Chondrocyte (in vitro differentiated cells): Measurements from ENCODE around the gene GMCL2. TPM values are rescaled to one million over a fixed set of nuclear protein-coding genes. Genes with fewer than 3 reads are reported as not detected.
"Not testable (repeated sequence)": the region's sequence is repeated elsewhere in the genome, so short reads cannot be mapped to it uniquely, and the experiment has no call there.

Experiments
- DNase-seq: peaks from one replicate; pipeline ENCODE4 v3.0.0; 2021; ENCODE audit warnings: mixed read lengths, low spot score
- H3K27ac Mint-ChIP-seq: one replicate; pipeline ENCODE4 v1.8.0; 2021; ENCODE audit warnings: mild to moderate bottlenecking, moderate library complexity, mixed read lengths; ENCODE audit not compliant: unreplicated experiment
- H3K27me3 Mint-ChIP-seq: 2 replicates; pipeline ENCODE4 v1.8.0; 2021; ENCODE audit warnings: low read depth, mixed read lengths
- H3K36me3 Mint-ChIP-seq: 2 replicates; pipeline ENCODE4 v1.8.0; 2021; ENCODE audit warnings: low read depth, mixed read lengths
- H3K4me1 Mint-ChIP-seq: 2 replicates; pipeline ENCODE4 v1.8.0; 2021; ENCODE audit warnings: low read depth, mild to moderate bottlenecking, mixed read lengths
- H3K4me3 Mint-ChIP-seq: one replicate; pipeline ENCODE4 v1.8.0; 2021; ENCODE audit warnings: mild to moderate bottlenecking, moderate library complexity, mixed read lengths; ENCODE audit not compliant: unreplicated experiment
- H3K9me3 Mint-ChIP-seq: 2 replicates; pipeline ENCODE4 v1.8.0; 2021; ENCODE audit warnings: low read depth, mixed read lengths
- CTCF ChIP-seq: fragments of 200-600 bp; sonication (generic); IDR thresholded peaks from 2 replicates; pipeline ENCODE4 v1.5.0; 2021; ENCODE audit warnings: antibody characterized with exemption, mild to moderate bottlenecking, moderate library complexity
- total RNA-seq: library from RNA; stranded (reverse); gene quantifications from 3 replicates; pipeline ENCODE4 v1.2.1, GENCODE V29; 2021

Gene GMCL2
- total RNA-seq, 1 donor from 2014 or later = not detected

- H3K27me3 Mint-ChIP-seq = peaks cover 4% of the 10 kb centered on the region
- no peak overlapping the region for H3K27ac Mint-ChIP-seq
- DNase-seq = no peak
- H3K36me3 Mint-ChIP-seq = no peaks in the 10 kb centered on the region
- no peaks in the 10 kb centered on the region for H3K9me3 Mint-ChIP-seq
- H3K4me3 Mint-ChIP-seq = no peak overlapping the region
- peaks cover 5% of the 10 kb centered on the region for H3K4me1 Mint-ChIP-seq
- no peak for TF ChIP-seq CTCF
These were observed 11.5 kb upstream of the GMCL2 start for GRCh38 chr5:178198706-178199105.

GRCh38 chr5:178198151-178198550 lies 11.0 kb upstream of the GMCL2 start:
- H3K4me1 Mint-ChIP-seq, H3K27me3 Mint-ChIP-seq, H3K9me3 Mint-ChIP-seq, H3K27ac Mint-ChIP-seq, DNase-seq, H3K36me3 Mint-ChIP-seq, H3K4me3 Mint-ChIP-seq: not testable (repeated sequence)

- H3K9me3 Mint-ChIP-seq = peaks cover 3% of the 10 kb centered on the region
- H3K27me3 Mint-ChIP-seq = peaks cover 4% of the 10 kb centered on the region
- H3K27ac Mint-ChIP-seq = no peak overlapping the region
- no peaks in the 10 kb centered on the region for H3K36me3 Mint-ChIP-seq
- H3K4me3 Mint-ChIP-seq = no peak overlapping the region
- no peak for DNase-seq
- peak; percentile 57 for TF ChIP-seq CTCF
- H3K4me1 Mint-ChIP-seq = peaks cover 5% of the 10 kb centered on the region
These were observed 9.8 kb upstream of the GMCL2 start for GRCh38 chr5:178196986-178197385.

- Mint-ChIP-seq H3K9me3 (peaks cover 3% of the 10 kb centered on the region), H3K36me3 (no peaks in the 10 kb centered on the region), H3K4me1 (peaks cover 5% of the 10 kb centered on the region), H3K27me3 (peaks cover 4% of the 10 kb centered on the region), H3K27ac (no peak overlapping the region), H3K4me3 (no peak overlapping the region)
- DNase-seq = no peak
- no peak for TF ChIP-seq CTCF
These were observed 9.2 kb upstream of the GMCL2 start for GRCh38 chr5:178196281-178196812.

GRCh38 chr5:178194026-178194425 lies 6.9 kb upstream of the GMCL2 start:
- Mint-ChIP-seq H3K27ac (no peak overlapping the region), H3K4me3 (no peak overlapping the region), H3K27me3 (peaks cover 6% of the 10 kb centered on the region), H3K4me1 (peaks cover 5% of the 10 kb centered on the region), H3K36me3 (no peaks in the 10 kb centered on the region), H3K9me3 (peaks cover 3% of the 10 kb centered on the region)
- no peak for TF ChIP-seq CTCF
- DNase-seq = no peak

- peaks cover 6% of the 10 kb centered on the region for H3K27me3 Mint-ChIP-seq
- TF ChIP-seq CTCF = no peak
- H3K4me3 Mint-ChIP-seq = no peak overlapping the region
- H3K36me3 Mint-ChIP-seq = no peaks in the 10 kb centered on the region
- no peak overlapping the region for H3K27ac Mint-ChIP-seq
- H3K9me3 Mint-ChIP-seq = peaks cover 3% of the 10 kb centered on the region
- DNase-seq = no peak
- peaks cover 5% of the 10 kb centered on the region for H3K4me1 Mint-ChIP-seq
These were observed 6.2 kb upstream of the GMCL2 start for GRCh38 chr5:178193251-178193809.
